ENCODE measurements around the gene ZACN.

The ZACN gene

GRCh38 chr17:76131051-76131691 is 52.2 kb downstream of the ZACN start:
- Histone ChIP-seq H3K4me1 (ENCODE audit: insufficient read depth, low read length, poor library complexity, severe bottlenecking) (no peaks in the 10 kb centered on the region), H3K9me2 (replicated peaks; ENCODE audit: low read depth, low read length) (no peaks in the 10 kb centered on the region), H3K27me3 (ENCODE audit: insufficient read depth, low read length, poor library complexity, severe bottlenecking) (no peaks in the 10 kb centered on the region), H2AFZ (ENCODE audit: low read length) (no peak overlapping the region), H3K9ac (ENCODE audit: low read depth, low read length, poor library complexity, severe bottlenecking) (no peak overlapping the region), H3K36me3 (ENCODE audit: insufficient read depth, low read length) (no peaks in the 10 kb centered on the region), H3F3A (ENCODE audit: low read depth) (no peaks in the 10 kb centered on the region), H3K9me3 (ENCODE audit: insufficient read depth, low read depth, low read length) (no peaks in the 10 kb centered on the region), H4K20me1 (ENCODE audit: insufficient read depth, low read length, poor library complexity, severe bottlenecking) (no peaks in the 10 kb centered on the region), H3K4me2 (ENCODE audit: low read depth, low read length, poor library complexity, severe bottlenecking) (no peak overlapping the region), H3K79me2 (ENCODE audit: insufficient read depth, low read length) (no peaks in the 10 kb centered on the region), H3K4me3 (ENCODE audit: low read length, poor library complexity, severe bottlenecking) (no peak overlapping the region)
- TF ChIP-seq CTCF (conservative IDR thresholded peaks at IDR 0.05; ENCODE audit: low read length) (no peak), EZH2phosphoT487 (IDR thresholded peaks at IDR 0.05; ENCODE audit: borderline replicate concordance) (no peak)

DNA sequence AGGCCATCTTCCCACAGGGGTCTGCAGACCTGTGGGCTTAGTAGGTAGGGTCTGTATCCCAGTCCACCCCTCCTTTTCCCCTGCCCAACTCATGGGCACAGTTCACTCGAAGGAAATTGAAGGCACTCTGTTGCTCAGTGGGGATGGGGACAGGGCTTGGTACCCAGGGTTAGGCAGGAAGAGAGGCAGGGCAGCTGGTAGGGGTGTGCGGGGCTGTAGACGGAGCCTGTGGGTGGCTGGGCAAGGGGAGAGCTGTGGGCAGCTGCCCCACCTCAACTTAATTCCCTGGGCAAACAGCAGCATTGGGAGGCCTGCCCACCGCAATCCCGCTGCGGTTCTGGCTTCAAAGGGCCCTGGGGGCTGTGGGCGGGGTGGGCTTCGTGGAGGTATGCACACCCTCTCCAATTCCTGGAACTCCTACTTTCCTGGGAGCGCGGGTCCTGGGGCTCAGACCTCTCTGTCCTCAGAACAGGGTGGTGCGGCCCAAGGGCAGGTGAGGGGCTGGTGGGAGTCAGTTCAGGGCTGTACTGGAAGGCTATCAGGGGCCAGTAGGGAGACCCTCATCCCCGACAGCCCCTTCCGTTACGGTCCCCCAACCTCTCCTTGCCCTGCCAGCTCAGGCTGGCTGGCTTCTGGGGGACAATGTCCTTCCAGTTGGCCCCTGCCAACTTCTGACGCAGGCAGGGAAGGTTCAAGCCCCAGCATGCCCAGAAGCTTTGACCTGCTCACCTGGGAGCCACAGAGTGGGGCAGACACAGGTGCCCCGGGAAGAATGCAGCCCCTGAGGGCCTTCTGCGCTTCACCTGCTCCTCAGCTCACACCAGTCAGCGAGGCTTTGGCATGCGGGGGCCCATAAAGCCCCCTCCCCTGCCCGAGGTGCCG is 53.0 kb downstream of the ZACN start:
- H2AFZ ChIP-seq (ENCODE audit: low read length) = no peak overlapping the region
- H3K9me2 ChIP-seq (replicated peaks; ENCODE audit: low read depth, low read length) = no peaks in the 10 kb centered on the region
- H3K4me1 ChIP-seq (ENCODE audit: insufficient read depth, low read length, poor library complexity, severe bottlenecking) = no peaks in the 10 kb centered on the region
- no peaks in the 10 kb centered on the region for H3K79me2 ChIP-seq (ENCODE audit: insufficient read depth, low read length)
- no peaks in the 10 kb centered on the region for H3F3A ChIP-seq (ENCODE audit: low read depth)
- H4K20me1 ChIP-seq (ENCODE audit: insufficient read depth, low read length, poor library complexity, severe bottlenecking) = no peaks in the 10 kb centered on the region
- TF ChIP-seq EZH2phosphoT487 (IDR thresholded peaks at IDR 0.05; ENCODE audit: borderline replicate concordance) = no peak
- no peak for TF ChIP-seq CTCF (conservative IDR thresholded peaks at IDR 0.05; ENCODE audit: low read length)
- H3K4me3 ChIP-seq (ENCODE audit: low read length, poor library complexity, severe bottlenecking) = no peak overlapping the region
- H3K4me2 ChIP-seq (ENCODE audit: low read depth, low read length, poor library complexity, severe bottlenecking) = no peak overlapping the region
- no peak overlapping the region for H3K9ac ChIP-seq (ENCODE audit: low read depth, low read length, poor library complexity, severe bottlenecking)
- H3K9me3 ChIP-seq (ENCODE audit: insufficient read depth, low read depth, low read length) = no peaks in the 10 kb centered on the region
- no peaks in the 10 kb centered on the region for H3K27me3 ChIP-seq (ENCODE audit: insufficient read depth, low read length, poor library complexity, severe bottlenecking)
- no peaks in the 10 kb centered on the region for H3K36me3 ChIP-seq (ENCODE audit: insufficient read depth, low read length)

Measured in Loucy (cell line).